K562 (cell line): Measurements from ENCODE around the gene CFAP97D1. TPM values are rescaled to one million over a fixed set of nuclear protein-coding genes. Genes with fewer than 3 reads are reported as not detected.

ENCODE experiments used
- ATAC-seq: fragments of 200-7000 bp; cut with Tn5 transposase; 3 replicates; pipeline ENCODE4 v1.9.1; 2020; ENCODE audit warnings: moderate library complexity
- BruUV-seq: library from RNA; stranded (reverse); fragments of 400-500 nt; replicated peaks from 2 replicates; lab custom pipeline; 2021; lab: Mats Ljungman, UMichigan
- CTCF ChIA-PET: fragments of 300-600 bp; formaldehyde crosslinking; extraction: SDS; loops from one replicate; lab custom pipeline; 2021; ENCODE audit warnings: low intra/inter-chr PET ratio; lab: Yijun Ruan, JAX
- POLR2A ChIA-PET: fragments of 300-600, 350-650 bp; sonication (Branson Sonifier 250); formaldehyde crosslinking; extraction: SDS; loops from one replicate; lab custom pipeline; 2021; ENCODE audit warnings: antibody characterized with exemption, inconsistent platforms; lab: Yijun Ruan, JAX
- DNase-seq, 4 experiments: peaks; one replicate each; pipeline versions ENCODE4 v3.0.0 to v3.0.0-alpha.2; 2011 to 2018; ENCODE audit warnings: low spot score in 3 of 4, mixed read lengths in 3 of 4; ENCODE audit errors: extremely low read depth in 1 of 4
- FAIRE-seq: peaks from 2 replicates; lab custom pipeline; 2011; peaks lifted over from hg19 to GRCh38; lab: Jason Lieb, UNC
- H2AFZ ChIP-seq: 2 replicates; pipeline ENCODE4 v1.6.0; 2011; ENCODE audit warnings: low read depth, low read length, control low read depth, inconsistent platforms
- H3K27ac ChIP-seq: fragments of 200-600 bp; 3 replicates; pipeline ENCODE4 v1.8.0; 2011; ENCODE audit warnings: low read depth, mild to moderate bottlenecking, control low read depth, inconsistent platforms, low read length, moderate library complexity, mixed read lengths; ENCODE audit errors: extremely low read depth
- H3K27me3 ChIP-seq, 2 experiments: fragments of 300-600 bp in 1 of 2; 2 replicates in 1 of 2; 3 replicates in 1 of 2; pipeline versions ENCODE4 v1.6.0 to v1.8.0; 2011; ENCODE audit warnings: inconsistent platforms in 2 of 2, low read length in 2 of 2, mild to moderate bottlenecking in 1 of 2, mixed read lengths in 1 of 2, moderate library complexity in 1 of 2; ENCODE audit not compliant: control insufficient read depth in 2 of 2, insufficient read depth in 2 of 2
- H3K36me3 ChIP-seq: fragments of 300-600 bp; 3 replicates; pipeline ENCODE4 v1.8.0; 2011; ENCODE audit warnings: mild to moderate bottlenecking, low read length, inconsistent platforms; ENCODE audit not compliant: control insufficient read depth, insufficient read depth
- H3K4me1 ChIP-seq, 2 experiments: fragments of 200-600 bp in 1 of 2; replicated peaks in 1 of 2; 2 replicates in 1 of 2; 3 replicates in 1 of 2; pipeline versions ENCODE4 v1.5.1 to v1.8.0; 2011; ENCODE audit warnings: inconsistent platforms in 2 of 2, low read length in 2 of 2, mild to moderate bottlenecking in 1 of 2, mixed read lengths in 1 of 2, moderate library complexity in 1 of 2; ENCODE audit not compliant: control insufficient read depth in 2 of 2, insufficient read depth in 2 of 2
- H3K4me2 ChIP-seq: 2 replicates; pipeline ENCODE4 v1.6.1; 2011; ENCODE audit warnings: low read length, control low read depth, inconsistent platforms, mixed read lengths; ENCODE audit not compliant: insufficient read depth
- H3K4me3 ChIP-seq: fragments of 200-600 bp; sonication (generic), shearing (Covaris generic); 2 replicates; pipeline ENCODE4 v1.5.1; 2016; ENCODE audit warnings: control low read depth, inconsistent platforms
- H3K79me2 ChIP-seq: fragments of 200-600 bp; 3 replicates; pipeline ENCODE4 v1.8.0; 2011; ENCODE audit warnings: low read length, inconsistent platforms; ENCODE audit not compliant: control insufficient read depth, insufficient read depth
- H3K9ac ChIP-seq, 2 experiments: 2 replicates each; pipeline versions ENCODE4 v1.6.0 to v1.6.1; 2011; ENCODE audit warnings: low read depth in 2 of 2, low read length in 2 of 2, control low read depth in 1 of 2, inconsistent platforms in 1 of 2, mild to moderate bottlenecking in 1 of 2, mixed read lengths in 1 of 2; ENCODE audit not compliant: insufficient read depth in 1 of 2
- H3K9me1 ChIP-seq: one replicate; pipeline ENCODE4 v1.6.0; 2011; ENCODE audit warnings: inconsistent platforms, mild to moderate bottlenecking, low read length, moderate library complexity; ENCODE audit not compliant: control insufficient read depth, insufficient read depth
- H3K9me3 ChIP-seq: replicated peaks from 2 replicates; pipeline ENCODE4 v1.5.1; 2011; ENCODE audit warnings: low read depth, low read length, inconsistent platforms; ENCODE audit not compliant: control insufficient read depth, insufficient read depth
- H4K20me1 ChIP-seq: replicated peaks from 2 replicates; pipeline ENCODE4 v1.6.1; 2011; ENCODE audit warnings: low read length, inconsistent platforms, mixed read lengths; ENCODE audit not compliant: control insufficient read depth, insufficient read depth
- BHLHE40 ChIP-seq: IDR thresholded peaks from 2 replicates; pipeline ENCODE4 v1.6.1; 2011; ENCODE audit warnings: low read length, improper control_type of control experiment
- ERF ChIP-seq: fragments of 450-650 bp; formaldehyde crosslinking; IDR thresholded peaks from 2 replicates; pipeline ENCODE4 v1.4.0; 2020; ENCODE audit warnings: mild to moderate bottlenecking, mixed read lengths
- GABPB1 ChIP-seq: sonication (generic); formaldehyde crosslinking; IDR thresholded peaks from 2 replicates; pipeline ENCODE4 v1.8.0; 2022; ENCODE audit warnings: mild to moderate bottlenecking, missing genetic modification reagents
- GATAD2B ChIP-seq: fragments of 450-650 bp; IDR thresholded peaks from 2 replicates; pipeline ENCODE4 v1.6.1; 2017; ENCODE audit warnings: mild to moderate bottlenecking, borderline replicate concordance
- HOXB6 ChIP-seq: fragments of 250-450 bp; sonication (Bioruptor Pico); IDR thresholded peaks from 2 replicates; pipeline ENCODE4 v1.5.1; 2022; ENCODE audit warnings: mild to moderate bottlenecking, borderline replicate concordance
- JUN ChIP-seq, 2 experiments: sonication (generic) in 1 of 2; formaldehyde crosslinking in 1 of 2; IDR thresholded peaks; 2 replicates each; pipeline versions ENCODE4 v1.6.1 to v1.8.0; 2012 to 2022; ENCODE audit warnings: borderline replicate concordance in 2 of 2, mild to moderate bottlenecking in 2 of 2, improper control_type of control experiment in 1 of 2, low read depth in 1 of 2, low read length in 1 of 2, missing genetic modification reagents in 1 of 2
- MYBL2 ChIP-seq, 2 experiments: fragments of 450-650 bp in 1 of 2; sonication (generic) in 1 of 2; formaldehyde crosslinking in 1 of 2; IDR thresholded peaks; 2 replicates each; pipeline versions ENCODE4 v1.6.1 to v1.8.1; 2017 to 2022; ENCODE audit warnings: borderline replicate concordance in 1 of 2, inconsistent platforms in 1 of 2, low read depth in 1 of 2, mild to moderate bottlenecking in 1 of 2, missing genetic modification reagents in 1 of 2, moderate library complexity in 1 of 2
- POLR3G ChIP-seq: IDR thresholded peaks from 2 replicates; pipeline ENCODE4 v1.6.1; 2011; ENCODE audit not compliant: insufficient read length, insufficient replicate concordance; ENCODE audit errors: extremely low read depth
- SMAD4 ChIP-seq: fragments of 250-450 bp; sonication (Bioruptor Pico); conservative IDR thresholded peaks from 2 replicates; pipeline ENCODE4 v1.8.0; 2021; ENCODE audit warnings: inconsistent platforms, mild to moderate bottlenecking, moderate library complexity
- TSC22D4 ChIP-seq: fragments of 450-650 bp; IDR thresholded peaks from 2 replicates; pipeline ENCODE4 v1.6.1; 2016; ENCODE audit warnings: missing genetic modification characterization, missing biosample characterization, control low read depth
- WGBS: fragments of 100-300 bp; shearing (Covaris generic); methylation state at CpG from one replicate; pipeline ENCODE4 v1.1.6; 2016; ENCODE audit warnings: low coverage, mixed read lengths; ENCODE audit not compliant: insufficient coverage; ENCODE audit errors: missing lambda C conversion rate; 5-methylcytosine and 5-hydroxymethylcytosine counted together
- in situ Hi-C: fragments of 300-500 bp; cut with MboI; formaldehyde crosslinking; loops from 4 replicates; pipeline ENCODE4 v1.15.0; 2018; ENCODE audit warnings: inconsistent platforms, mixed read lengths
- intact Hi-C: fragments of 100-400 bp; cut with micrococcal nuclease; formaldehyde crosslinking; loops from 2 replicates; pipeline ENCODE4 v1.14.2; 2022
- polyA plus RNA-seq, 8 experiments: library from polyadenylated mRNA; depleted of rRNA in 4 of 8; stranded (reverse) in 5 of 8; unstranded in 3 of 8; fragments of >200 nt; fragmentation: Nextera tagmentation in 2 of 8; fragmentation: Illumina TruSeq in 1 of 8; extraction: Ambion mirVana in 2 of 8; extraction: Trizol in 1 of 8; gene quantifications; 2 replicates each; pipeline versions ENCODE4 v1.2.1 to v1.2.3, GENCODE V29; 2011 to 2014; ENCODE audit warnings: inconsistent platforms in 1 of 8, missing spikeins in 1 of 8
- total RNA-seq, 7 experiments: library from RNA; depleted of rRNA in 6 of 7; stranded (reverse); fragments of >200 nt in 6 of 7; fragmentation: Illumina TruSeq in 2 of 7; extraction: Trizol in 2 of 7; gene quantifications; 2 replicates each; pipeline versions ENCODE4 v1.2.1 to v1.2.3, GENCODE V29; 2011 to 2021; ENCODE audit warnings: low replicate concordance in 1 of 7
- TF ChIP-seq, protein P1 (sequence below): sonication (generic); formaldehyde crosslinking; IDR thresholded peaks from 2 replicates; pipeline ENCODE4 v1.8.0; 2022; ENCODE audit warnings: missing genetic modification reagents, mild to moderate bottlenecking, borderline replicate concordance
- TF ChIP-seq, protein P2 (sequence below): sonication (generic); formaldehyde crosslinking; IDR thresholded peaks from 2 replicates; pipeline ENCODE4 v1.8.0; 2022; ENCODE audit warnings: mild to moderate bottlenecking, missing genetic modification reagents, borderline replicate concordance
- TF ChIP-seq, protein P3 (sequence below), 2 experiments: IDR thresholded peaks; 2 replicates each; pipeline ENCODE4 v1.6.1; 2011; ENCODE audit warnings: borderline replicate concordance in 1 of 2, control low read depth in 1 of 2, low read depth in 1 of 2, low read length in 1 of 2, mild to moderate bottlenecking in 1 of 2, mixed read lengths in 1 of 2, moderate library complexity in 1 of 2; ENCODE audit not compliant: insufficient read depth in 1 of 2, insufficient read length in 1 of 2, poor library complexity in 1 of 2, severe bottlenecking in 1 of 2; ENCODE audit errors: extremely low read depth in 1 of 2

CFAP97D1 gene
- total and polyA plus RNA-seq, 9 of the 15 experiments (the other 6 are each of a cell fraction or from before 2014, with no cell fraction given): not detected

DNA sequence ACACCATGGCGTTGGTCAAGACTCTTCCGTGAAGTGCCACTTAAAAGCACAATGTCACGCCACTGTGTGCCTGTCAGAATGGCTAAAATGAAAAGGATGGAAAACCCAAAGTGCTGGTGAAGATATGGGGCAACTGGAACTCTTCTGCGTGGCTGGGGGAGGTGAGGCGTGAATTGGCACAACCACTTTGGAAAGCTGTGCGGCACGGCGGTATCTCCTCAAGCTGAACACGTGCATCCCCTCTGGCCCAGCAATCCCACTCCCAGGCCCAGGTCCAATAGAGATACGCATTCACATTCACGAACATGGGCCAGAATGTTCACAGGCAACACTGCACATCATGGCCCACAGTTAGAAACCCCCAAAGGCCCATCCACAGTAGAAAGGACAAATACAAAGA lies 10.4 kb upstream of the CFAP97D1 start:
- no peak for ATAC-seq

More for the DNA sequence above, 10.4 kb upstream of the CFAP97D1 start:
- Histone ChIP-seq H3K4me1 (peaks cover 0 to 3% of the 10 kb centered on the region in 2 experiments; a peak in 3 of 5 replicates), H3K9ac (no peak overlapping the region), H3K4me3 (no peak overlapping the region), H3K36me3 (peaks cover 30% of the 10 kb centered on the region; the same call in 2 of the 3 replicates), H3K9me1 (peaks cover 3% of the 10 kb centered on the region), H3K9me3 (no peaks in the 10 kb centered on the region), H3K27me3 (no peaks in the 10 kb centered on the region), H3K79me2 (no peaks in the 10 kb centered on the region), H3K4me2 (no peak overlapping the region), H2AFZ (no peak overlapping the region), H4K20me1 (peaks cover 5% of the 10 kb centered on the region; the same call in 1 of the 2 replicates), H3K27ac (no peak overlapping the region)
- BruUV-seq: no TSS peak
- in situ Hi-C loops: no loop called here
- ChIA-PET POLR2A (interaction anchor here (0.6 to 1.0 kb wide), 3 partner anchors 9 to 98 kb away, joined by 3 to 4 read pairs (median 4); partner anchors contain the start of gene DUSP3), CTCF (no interaction called here)
- 81% methylated on average over 9 of the region's 11 CpGs for WGBS
- DNase-seq (no peak), FAIRE-seq (no peak)
- intact Hi-C loops: no loop called here
- TF ChIP-seq, protein P1, sequence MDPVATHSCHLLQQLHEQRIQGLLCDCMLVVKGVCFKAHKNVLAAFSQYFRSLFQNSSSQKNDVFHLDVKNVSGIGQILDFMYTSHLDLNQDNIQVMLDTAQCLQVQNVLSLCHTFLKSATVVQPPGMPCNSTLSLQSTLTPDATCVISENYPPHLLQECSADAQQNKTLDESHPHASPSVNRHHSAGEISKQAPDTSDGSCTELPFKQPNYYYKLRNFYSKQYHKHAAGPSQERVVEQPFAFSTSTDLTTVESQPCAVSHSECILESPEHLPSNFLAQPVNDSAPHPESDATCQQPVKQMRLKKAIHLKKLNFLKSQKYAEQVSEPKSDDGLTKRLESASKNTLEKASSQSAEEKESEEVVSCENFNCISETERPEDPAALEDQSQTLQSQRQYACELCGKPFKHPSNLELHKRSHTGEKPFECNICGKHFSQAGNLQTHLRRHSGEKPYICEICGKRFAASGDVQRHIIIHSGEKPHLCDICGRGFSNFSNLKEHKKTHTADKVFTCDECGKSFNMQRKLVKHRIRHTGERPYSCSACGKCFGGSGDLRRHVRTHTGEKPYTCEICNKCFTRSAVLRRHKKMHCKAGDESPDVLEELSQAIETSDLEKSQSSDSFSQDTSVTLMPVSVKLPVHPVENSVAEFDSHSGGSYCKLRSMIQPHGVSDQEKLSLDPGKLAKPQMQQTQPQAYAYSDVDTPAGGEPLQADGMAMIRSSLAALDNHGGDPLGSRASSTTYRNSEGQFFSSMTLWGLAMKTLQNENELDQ (CRISPR knock-in tag): no peak
- TF ChIP-seq HOXB6 (CRISPR knock-in tag): no peak
- TF ChIP-seq GABPB1 (CRISPR knock-in tag): no peak
- TF ChIP-seq SMAD4 (CRISPR knock-in tag): no peak
- TF ChIP-seq, protein P2, sequence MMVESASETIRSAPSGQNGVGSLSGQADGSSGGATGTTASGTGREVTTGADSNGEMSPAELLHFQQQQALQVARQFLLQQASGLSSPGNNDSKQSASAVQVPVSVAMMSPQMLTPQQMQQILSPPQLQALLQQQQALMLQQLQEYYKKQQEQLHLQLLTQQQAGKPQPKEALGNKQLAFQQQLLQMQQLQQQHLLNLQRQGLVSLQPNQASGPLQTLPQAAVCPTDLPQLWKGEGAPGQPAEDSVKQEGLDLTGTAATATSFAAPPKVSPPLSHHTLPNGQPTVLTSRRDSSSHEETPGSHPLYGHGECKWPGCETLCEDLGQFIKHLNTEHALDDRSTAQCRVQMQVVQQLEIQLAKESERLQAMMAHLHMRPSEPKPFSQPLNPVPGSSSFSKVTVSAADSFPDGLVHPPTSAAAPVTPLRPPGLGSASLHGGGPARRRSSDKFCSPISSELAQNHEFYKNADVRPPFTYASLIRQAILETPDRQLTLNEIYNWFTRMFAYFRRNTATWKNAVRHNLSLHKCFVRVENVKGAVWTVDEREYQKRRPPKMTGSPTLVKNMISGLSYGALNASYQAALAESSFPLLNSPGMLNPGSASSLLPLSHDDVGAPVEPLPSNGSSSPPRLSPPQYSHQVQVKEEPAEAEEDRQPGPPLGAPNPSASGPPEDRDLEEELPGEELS (CRISPR knock-in tag): no peak
- TF ChIP-seq GATAD2B: no peak
- TF ChIP-seq ERF (CRISPR knock-in tag): no peak
- no peak for TF ChIP-seq JUN (IDR thresholded peaks at IDR 0.05; ENCODE audit: borderline replicate concordance, low read depth, low read length)
- no peak for TF ChIP-seq JUN (CRISPR knock-in tag; IDR thresholded peaks at IDR 0.05; ENCODE audit: borderline replicate concordance)
- TF ChIP-seq, protein P3, sequence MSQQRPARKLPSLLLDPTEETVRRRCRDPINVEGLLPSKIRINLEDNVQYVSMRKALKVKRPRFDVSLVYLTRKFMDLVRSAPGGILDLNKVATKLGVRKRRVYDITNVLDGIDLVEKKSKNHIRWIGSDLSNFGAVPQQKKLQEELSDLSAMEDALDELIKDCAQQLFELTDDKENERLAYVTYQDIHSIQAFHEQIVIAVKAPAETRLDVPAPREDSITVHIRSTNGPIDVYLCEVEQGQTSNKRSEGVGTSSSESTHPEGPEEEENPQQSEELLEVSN (IDR thresholded peaks at IDR 0.05; ENCODE audit: borderline replicate concordance in 1 of 2, extremely low read depth in 1 of 2, insufficient read depth in 1 of 2, insufficient read length in 1 of 2, low read depth in 1 of 2, low read length in 1 of 2, poor library complexity in 1 of 2, severe bottlenecking in 1 of 2): no peak
- no peak for TF ChIP-seq MYBL2 (IDR thresholded peaks at IDR 0.05; ENCODE audit: low read depth)
- TF ChIP-seq MYBL2 (CRISPR knock-in tag; IDR thresholded peaks at IDR 0.05; ENCODE audit: borderline replicate concordance): no peak
- no peak for TF ChIP-seq TSC22D4 (tag)
- TF ChIP-seq BHLHE40: no peak
- no peak for TF ChIP-seq POLR3G
